Hepatocyte (in vitro differentiated cells): Measurements from ENCODE around the gene ANKRD17. TPM values are rescaled to one million over a fixed set of nuclear protein-coding genes. Genes with fewer than 3 reads are reported as not detected.

Source experiments
- DNase-seq: peaks from one replicate; pipeline ENCODE4 v3.0.0-alpha.2; 2016; ENCODE audit warnings: low spot score
- H2AFZ ChIP-seq: fragments of 200-600 bp; sonication (generic); 2 replicates; pipeline ENCODE4 v1.6.0; 2016; ENCODE audit warnings: antibody characterized with exemption, mild to moderate bottlenecking
- H3K27ac ChIP-seq: fragments of 200-600 bp; sonication (generic); 2 replicates; pipeline ENCODE4 v1.5.1; 2016; ENCODE audit warnings: mild to moderate bottlenecking
- H3K27me3 ChIP-seq: fragments of 200-600 bp; sonication (generic); 2 replicates; pipeline ENCODE4 v1.6.1; 2016
- H3K36me3 ChIP-seq: fragments of 200-600 bp; sonication (generic); replicated peaks from 2 replicates; pipeline ENCODE4 v1.5.1; 2016; ENCODE audit warnings: low read depth; ENCODE audit not compliant: insufficient read depth
- H3K4me1 ChIP-seq: fragments of 200-600 bp; sonication (generic); 2 replicates; pipeline ENCODE4 v1.5.1; 2016; ENCODE audit warnings: mild to moderate bottlenecking, moderate library complexity; ENCODE audit not compliant: insufficient read depth
- H3K4me2 ChIP-seq: fragments of 200-600 bp; sonication (generic); 2 replicates; pipeline ENCODE4 v1.6.0; 2016
- H3K4me3 ChIP-seq: fragments of 200-600 bp; sonication (generic); 2 replicates; pipeline ENCODE4 v1.5.1; 2016; ENCODE audit warnings: mild to moderate bottlenecking
- H3K79me2 ChIP-seq: fragments of 200-600 bp; sonication (generic); 2 replicates; pipeline ENCODE4 v1.6.0; 2017; ENCODE audit warnings: mild to moderate bottlenecking
- H3K9me2 ChIP-seq: fragments of 200-600 bp; sonication (generic); replicated peaks from 2 replicates; pipeline ENCODE4 v1.6.0; 2017; ENCODE audit warnings: mild to moderate bottlenecking; ENCODE audit not compliant: insufficient read depth
- H3K9me3 ChIP-seq: fragments of 200-600 bp; sonication (generic); 2 replicates; pipeline ENCODE4 v1.5.1; 2016; ENCODE audit warnings: low read depth, mild to moderate bottlenecking
- H4K20me1 ChIP-seq: fragments of 200-600 bp; sonication (generic); 2 replicates; pipeline ENCODE4 v1.6.0; 2016; ENCODE audit warnings: mild to moderate bottlenecking; ENCODE audit not compliant: insufficient read depth, poor library complexity, severe bottlenecking
- CTCF ChIP-seq: fragments of 200-600 bp; sonication (generic); IDR thresholded peaks from 2 replicates; pipeline ENCODE4 v1.5.1; 2016; ENCODE audit warnings: antibody characterized with exemption, mild to moderate bottlenecking; ENCODE audit not compliant: poor library complexity
- EZH2 ChIP-seq: fragments of 200-600 bp; sonication (generic); IDR thresholded peaks from 2 replicates; pipeline ENCODE4 v1.6.1; 2016; ENCODE audit warnings: antibody characterized with exemption, mild to moderate bottlenecking, borderline replicate concordance
- EZH2phosphoT487 ChIP-seq: fragments of 200-600 bp; sonication (generic); IDR thresholded peaks from one replicate; pipeline ENCODE4 v1.6.1; 2018; ENCODE audit warnings: antibody characterized with exemption, mild to moderate bottlenecking, low read depth, moderate library complexity; ENCODE audit not compliant: unreplicated experiment, severe bottlenecking
- WGBS: methylation state at CpG from one replicate; pipeline ENCODE4 v1.1.6; 2016; ENCODE audit warnings: low lambda C conversion rate; ENCODE audit errors: missing lambda C conversion rate; 5-methylcytosine and 5-hydroxymethylcytosine counted together
- polyA plus RNA-seq: library from polyadenylated mRNA; unstranded; fragments of >200 nt; fragmentation: Nextera tagmentation; extraction: Ambion mirVana; gene quantifications from 2 replicates; pipeline ENCODE4 v1.2.1, GENCODE V29; 2016
- total RNA-seq: library from RNA; depleted of rRNA; stranded (reverse); fragments of >200 nt; gene quantifications from 2 replicates; pipeline ENCODE4 v1.2.3, GENCODE V29; 2014

The ANKRD17 gene
- total and polyA plus RNA-seq, 2 experiments from 2014 or later, result 31.8 to 55.8 TPM

- 72% methylated on average over 4 of the region's 4 CpGs for WGBS
- peak overlapping the region; percentile 75 for H2AFZ ChIP-seq
- DNase-seq, result no peak
- H3K9me2 ChIP-seq, result no peaks in the 10 kb centered on the region
- no peaks in the 10 kb centered on the region for H4K20me1 ChIP-seq
- H3K4me2 ChIP-seq, result peak overlapping the region; percentile 84
- no peak for TF ChIP-seq EZH2phosphoT487
- no peak for TF ChIP-seq CTCF
- TF ChIP-seq EZH2, result no peak
- no peaks in the 10 kb centered on the region for H3K9me3 ChIP-seq
- H3K36me3 ChIP-seq, result no peaks in the 10 kb centered on the region
- H3K4me1 ChIP-seq, result peaks cover 4% of the 10 kb centered on the region
- H3K4me3 ChIP-seq, result peak overlapping the region; percentile 55
- peak overlapping the region; percentile 91 for H3K27ac ChIP-seq
- no peaks in the 10 kb centered on the region for H3K27me3 ChIP-seq
- H3K79me2 ChIP-seq, result peaks cover 33% of the 10 kb centered on the region
These were observed 190.6 kb downstream of the ANKRD17 start for GRCh38 chr4:73067971-73068394.

- Histone ChIP-seq H4K20me1 (no peaks in the 10 kb centered on the region), H2AFZ (no peak overlapping the region), H3K4me3 (no peak overlapping the region), H3K27ac (no peak overlapping the region), H3K27me3 (no peaks in the 10 kb centered on the region), H3K4me1 (peaks cover 4% of the 10 kb centered on the region), H3K4me2 (peak overlapping the region; percentile 23), H3K36me3 (no peaks in the 10 kb centered on the region), H3K9me3 (no peaks in the 10 kb centered on the region), H3K9me2 (no peaks in the 10 kb centered on the region), H3K79me2 (peaks cover 33% of the 10 kb centered on the region)
- TF ChIP-seq EZH2 (no peak), EZH2phosphoT487 (no peak), CTCF (no peak)
- DNase-seq, result no peak
- WGBS, result 99% methylated on average over 2 of the region's 2 CpGs
These were observed 191.7 kb downstream of the ANKRD17 start for GRCh38 chr4:73066928-73067327.

- DNase-seq, result no peak
- no peaks in the 10 kb centered on the region for H3K9me3 ChIP-seq
- no peak overlapping the region for H3K4me3 ChIP-seq
- no peak overlapping the region for H3K27ac ChIP-seq
- peaks cover 4% of the 10 kb centered on the region for H3K4me1 ChIP-seq
- 81% methylated on average over 3 of the region's 3 CpGs for WGBS
- H3K27me3 ChIP-seq, result no peaks in the 10 kb centered on the region
- no peak overlapping the region for H2AFZ ChIP-seq
- no peaks in the 10 kb centered on the region for H4K20me1 ChIP-seq
- H3K36me3 ChIP-seq, result no peaks in the 10 kb centered on the region
- no peak overlapping the region for H3K4me2 ChIP-seq
- peaks cover 33% of the 10 kb centered on the region for H3K79me2 ChIP-seq
- no peaks in the 10 kb centered on the region for H3K9me2 ChIP-seq
- TF ChIP-seq EZH2phosphoT487 (no peak), EZH2 (no peak), CTCF (no peak)
These were observed 192.2 kb downstream of the ANKRD17 start for GRCh38 chr4:73066445-73066844.

GRCh38 chr4:73064536-73064935 is 194.1 kb downstream of the ANKRD17 start:
- no peaks in the 10 kb centered on the region for H3K9me3 ChIP-seq
- no peak overlapping the region for H2AFZ ChIP-seq
- no peaks in the 10 kb centered on the region for H3K36me3 ChIP-seq
- no peak overlapping the region for H3K4me2 ChIP-seq
- whole genome bisulfite sequencing, result 82% methylated on average over 4 of the region's 4 CpGs
- TF ChIP-seq CTCF (no peak), EZH2phosphoT487 (no peak), EZH2 (no peak)
- no peaks in the 10 kb centered on the region for H3K27me3 ChIP-seq
- no peak overlapping the region for H3K4me3 ChIP-seq
- H3K9me2 ChIP-seq, result no peaks in the 10 kb centered on the region
- peaks cover 33% of the 10 kb centered on the region for H3K79me2 ChIP-seq
- H3K4me1 ChIP-seq, result peaks cover 4% of the 10 kb centered on the region
- no peak overlapping the region for H3K27ac ChIP-seq
- no peak for DNase-seq
- H4K20me1 ChIP-seq, result no peaks in the 10 kb centered on the region
